GM21619 (cell line): ENCODE measurements around the gene C8G.

Experiments used
- ATAC-seq: cut with Tn5 transposase; IDR thresholded peaks from one replicate; pipeline ENCODE4 v1.9.1; 2021; ENCODE audit not compliant: unreplicated experiment

The C8G gene

GRCh38 chr9:136944519-136945332, at the start of gene C8G, which contains the start of gene FBXW5:
TSS of gene C8G (plus strand) at chr9:136945243. CDS start at chr9:136945321, 78 bp downstream.
TSS of gene FBXW5 (minus strand) at chr9:136944738. CDS start at chr9:136944083, 655 bp downstream.
- peak; percentile 59 for ATAC-seq

- no peak for ATAC-seq
These were observed 49.0 kb upstream of the C8G start for GRCh38 chr9:136896027-136896426.

- no peak for ATAC-seq
These were observed 46.5 kb upstream of the C8G start for GRCh38 chr9:136898483-136899100.

- ATAC-seq, result peak; percentile 42
These were observed 45.8 kb upstream of the C8G start for GRCh38 chr9:136899196-136899595.

- no peak for ATAC-seq
These were observed 44.5 kb upstream of the C8G start for GRCh38 chr9:136900556-136900955.

GRCh38 chr9:136900988-136901515, 44.0 kb upstream of the C8G start:
- ATAC-seq, result no peak

GRCh38 chr9:136901516-136902258, 43.4 kb upstream of the C8G start:
- ATAC-seq, result no peak

GRCh38 chr9:136902259-136902821, 42.7 kb upstream of the C8G start:
- ATAC-seq, result no peak

- no peak for ATAC-seq
These were observed 41.9 kb upstream of the C8G start for GRCh38 chr9:136903041-136903554.

- no peak for ATAC-seq
These were observed 38.8 kb upstream of the C8G start for GRCh38 chr9:136906266-136906665.

- no peak for ATAC-seq
These were observed 37.8 kb upstream of the C8G start for GRCh38 chr9:136907011-136907914.

- no peak for ATAC-seq
These were observed 34.7 kb upstream of the C8G start for GRCh38 chr9:136910197-136910900.

GRCh38 chr9:136910901-136911245, 34.2 kb upstream of the C8G start:
- no peak for ATAC-seq

GRCh38 chr9:136913701-136914438, 31.2 kb upstream of the C8G start:
- ATAC-seq, result no peak

GRCh38 chr9:136915632-136916329, 29.3 kb upstream of the C8G start:
- no peak for ATAC-seq

- no peak for ATAC-seq
These were observed 28.5 kb upstream of the C8G start for GRCh38 chr9:136916330-136917184.

GRCh38 chr9:136917902-136918301, 27.1 kb upstream of the C8G start:
- ATAC-seq, result no peak
